Neural cell (in vitro differentiated cells): ENCODE data around the gene ACSL5. TPM values are rescaled to one million over a fixed set of nuclear protein-coding genes. Genes with fewer than 3 reads are reported as not detected.
"Not testable (repeated sequence)": the region's sequence is repeated elsewhere in the genome, so short reads cannot be mapped to it uniquely, and the experiment has no call there.

Source experiments
- H2AFZ ChIP-seq: fragments of 200-600, 300-800 bp; sonication (generic), shearing (Covaris generic); 2 replicates; pipeline ENCODE4 v1.6.0; 2014; ENCODE audit warnings: low read depth, mild to moderate bottlenecking, antibody characterized with exemption, low read length, moderate library complexity
- H3F3A ChIP-seq: fragments of 200-600 bp; shearing (Covaris generic); 2 replicates; pipeline ENCODE4 v1.6.1; 2016; ENCODE audit warnings: mild to moderate bottlenecking, moderate library complexity, mixed read lengths, antibody characterized with exemption, low read length; ENCODE audit not compliant: insufficient read depth, poor library complexity, severe bottlenecking
- H3K27ac ChIP-seq: fragments of 200-600, 300-800 bp; sonication (generic), shearing (Covaris generic); 2 replicates; pipeline ENCODE4 v1.5.1; 2014; ENCODE audit warnings: mild to moderate bottlenecking, low read length, moderate library complexity
- H3K27me3 ChIP-seq: fragments of 300-800, 200-600 bp; sonication (generic), shearing (Covaris generic); 2 replicates; pipeline ENCODE4 v1.6.0; 2014; ENCODE audit warnings: mild to moderate bottlenecking, low read depth, low read length, moderate library complexity; ENCODE audit not compliant: insufficient read depth
- H3K36me3 ChIP-seq: fragments of 300-800, 200-600 bp; sonication (generic), shearing (Covaris generic); 2 replicates; pipeline ENCODE4 v1.5.1; 2014; ENCODE audit warnings: mild to moderate bottlenecking, antibody characterized with exemption, low read length, moderate library complexity; ENCODE audit not compliant: insufficient read depth
- H3K4me2 ChIP-seq: fragments of 300-800, 200-600 bp; sonication (generic), shearing (Covaris generic); 2 replicates; pipeline ENCODE4 v1.6.0; 2014; ENCODE audit warnings: mild to moderate bottlenecking, low read length
- H3K4me3 ChIP-seq: fragments of 300-800, 200-600 bp; sonication (generic), shearing (Covaris generic); 2 replicates; pipeline ENCODE4 v1.5.1; 2014; ENCODE audit warnings: mild to moderate bottlenecking, low read length, moderate library complexity
- H3K79me2 ChIP-seq: fragments of 200-600 bp; shearing (Covaris generic); replicated peaks from 2 replicates; pipeline ENCODE4 v1.6.0; 2014; ENCODE audit warnings: mild to moderate bottlenecking, low read length, moderate library complexity; ENCODE audit not compliant: insufficient read depth
- H3K9ac ChIP-seq: fragments of 300-800, 200-600 bp; sonication (generic), shearing (Covaris generic); 2 replicates; pipeline ENCODE4 v1.6.1; 2016; ENCODE audit warnings: mild to moderate bottlenecking, low read length, mixed read lengths
- H3K9me2 ChIP-seq: fragments of 200-600 bp; shearing (Covaris generic); 2 replicates; pipeline ENCODE4 v1.6.1; 2016; ENCODE audit warnings: mild to moderate bottlenecking, low read length, mixed read lengths; ENCODE audit not compliant: insufficient read depth
- H3K9me3 ChIP-seq: fragments of 200-600, 300-800 bp; sonication (generic), shearing (Covaris generic); 2 replicates; pipeline ENCODE4 v1.6.1; 2016; ENCODE audit warnings: mild to moderate bottlenecking, mixed run types, low read length, moderate library complexity, mixed read lengths
- H4K20me1 ChIP-seq: fragments of 200-600 bp; shearing (Covaris generic); 2 replicates; pipeline ENCODE4 v1.6.1; 2016; ENCODE audit warnings: mild to moderate bottlenecking, mixed run types; ENCODE audit not compliant: insufficient read depth
- CTCF ChIP-seq: fragments of 450-650 bp; IDR thresholded peaks from 2 replicates; pipeline ENCODE4 v1.5.1; 2014; ENCODE audit warnings: antibody characterized with exemption, mild to moderate bottlenecking, moderate library complexity; ENCODE audit not compliant: poor library complexity, severe bottlenecking
- EP300 ChIP-seq: fragments of 450-650 bp; conservative IDR thresholded peaks from 2 replicates; pipeline ENCODE4 v1.6.1; 2014; ENCODE audit warnings: antibody characterized with exemption, mild to moderate bottlenecking, moderate library complexity; ENCODE audit not compliant: poor library complexity, severe bottlenecking
- EZH2 ChIP-seq: fragments of 200-600, 300-800 bp; shearing (Covaris generic), sonication (generic); IDR thresholded peaks from 2 replicates; pipeline ENCODE4 v1.6.1; 2014; ENCODE audit warnings: antibody characterized with exemption, low read length, borderline replicate concordance, mild to moderate bottlenecking; ENCODE audit not compliant: insufficient read depth, poor library complexity, severe bottlenecking
- MXI1 ChIP-seq: fragments of 450-650 bp; conservative IDR thresholded peaks from 2 replicates; pipeline ENCODE4 v1.6.1; 2014; ENCODE audit warnings: antibody characterized with exemption, mild to moderate bottlenecking; ENCODE audit not compliant: poor library complexity, severe bottlenecking
- POLR2AphosphoS5 ChIP-seq: IDR thresholded peaks from 2 replicates; pipeline ENCODE4 v1.6.1; 2012
- RAD21 ChIP-seq: fragments of 450-650 bp; conservative IDR thresholded peaks from 2 replicates; pipeline ENCODE4 v1.6.1; 2014; ENCODE audit warnings: antibody characterized with exemption, mild to moderate bottlenecking, moderate library complexity
- SMC3 ChIP-seq: fragments of 450-650 bp; conservative IDR thresholded peaks from 2 replicates; pipeline ENCODE4 v1.6.1; 2014; ENCODE audit warnings: antibody characterized with exemption, mild to moderate bottlenecking, moderate library complexity; ENCODE audit not compliant: poor library complexity
- TAF1 ChIP-seq: IDR thresholded peaks from 2 replicates; pipeline ENCODE4 v1.6.1; 2012; ENCODE audit warnings: low read depth
- polyA plus RNA-seq: library from polyadenylated mRNA; depleted of rRNA; stranded (reverse); fragments of >200 nt; gene quantifications from 2 replicates; pipeline ENCODE4 v1.2.3, GENCODE V29; 2014
- TF ChIP-seq, protein P1 (sequence below): IDR thresholded peaks from 2 replicates; pipeline ENCODE4 v1.6.1; 2012; ENCODE audit warnings: borderline replicate concordance

The ACSL5 gene
- polyA plus RNA-seq, 1 donor from 2014 or later: not detected

GRCh38 chr10:112369495-112370423 is 4.2 kb upstream of the ACSL5 start:
- no peak overlapping the region for H3K9ac ChIP-seq
- TF ChIP-seq CTCF (no peak), TAF1 (no peak), SMC3 (no peak), POLR2AphosphoS5 (no peak), MXI1 (no peak), EZH2 (no peak), EP300 (no peak), RAD21 (no peak)
- TF ChIP-seq, protein P1, sequence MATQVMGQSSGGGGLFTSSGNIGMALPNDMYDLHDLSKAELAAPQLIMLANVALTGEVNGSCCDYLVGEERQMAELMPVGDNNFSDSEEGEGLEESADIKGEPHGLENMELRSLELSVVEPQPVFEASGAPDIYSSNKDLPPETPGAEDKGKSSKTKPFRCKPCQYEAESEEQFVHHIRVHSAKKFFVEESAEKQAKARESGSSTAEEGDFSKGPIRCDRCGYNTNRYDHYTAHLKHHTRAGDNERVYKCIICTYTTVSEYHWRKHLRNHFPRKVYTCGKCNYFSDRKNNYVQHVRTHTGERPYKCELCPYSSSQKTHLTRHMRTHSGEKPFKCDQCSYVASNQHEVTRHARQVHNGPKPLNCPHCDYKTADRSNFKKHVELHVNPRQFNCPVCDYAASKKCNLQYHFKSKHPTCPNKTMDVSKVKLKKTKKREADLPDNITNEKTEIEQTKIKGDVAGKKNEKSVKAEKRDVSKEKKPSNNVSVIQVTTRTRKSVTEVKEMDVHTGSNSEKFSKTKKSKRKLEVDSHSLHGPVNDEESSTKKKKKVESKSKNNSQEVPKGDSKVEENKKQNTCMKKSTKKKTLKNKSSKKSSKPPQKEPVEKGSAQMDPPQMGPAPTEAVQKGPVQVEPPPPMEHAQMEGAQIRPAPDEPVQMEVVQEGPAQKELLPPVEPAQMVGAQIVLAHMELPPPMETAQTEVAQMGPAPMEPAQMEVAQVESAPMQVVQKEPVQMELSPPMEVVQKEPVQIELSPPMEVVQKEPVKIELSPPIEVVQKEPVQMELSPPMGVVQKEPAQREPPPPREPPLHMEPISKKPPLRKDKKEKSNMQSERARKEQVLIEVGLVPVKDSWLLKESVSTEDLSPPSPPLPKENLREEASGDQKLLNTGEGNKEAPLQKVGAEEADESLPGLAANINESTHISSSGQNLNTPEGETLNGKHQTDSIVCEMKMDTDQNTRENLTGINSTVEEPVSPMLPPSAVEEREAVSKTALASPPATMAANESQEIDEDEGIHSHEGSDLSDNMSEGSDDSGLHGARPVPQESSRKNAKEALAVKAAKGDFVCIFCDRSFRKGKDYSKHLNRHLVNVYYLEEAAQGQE: no peak

GRCh38 chr10:112370424-112370819 is 3.5 kb upstream of the ACSL5 start:
- H3K4me3 ChIP-seq: no peak overlapping the region
- no peaks in the 10 kb centered on the region for H3K9me3 ChIP-seq
- no peaks in the 10 kb centered on the region for H3K9me2 ChIP-seq
- H3K4me2 ChIP-seq: no peak overlapping the region
- no peak for TF ChIP-seq EP300
- TF ChIP-seq, protein P1: no peak
- TF ChIP-seq MXI1: no peak
- TF ChIP-seq POLR2AphosphoS5: no peak
- TF ChIP-seq SMC3: no peak
- no peak for TF ChIP-seq TAF1
- TF ChIP-seq CTCF: no peak
- no peak for TF ChIP-seq RAD21
- no peak for TF ChIP-seq EZH2
- no peaks in the 10 kb centered on the region for H3K79me2 ChIP-seq
- no peak overlapping the region for H3K9ac ChIP-seq
- H3F3A ChIP-seq: no peaks in the 10 kb centered on the region
- no peaks in the 10 kb centered on the region for H3K27me3 ChIP-seq
- no peak overlapping the region for H2AFZ ChIP-seq
- no peaks in the 10 kb centered on the region for H3K36me3 ChIP-seq
- no peak overlapping the region for H3K27ac ChIP-seq
- H4K20me1 ChIP-seq: no peaks in the 10 kb centered on the region

More at GRCh38 chr10:112369495-112370423, 4.2 kb upstream of the ACSL5 start:
- Histone ChIP-seq H3F3A (no peaks in the 10 kb centered on the region), H4K20me1 (no peaks in the 10 kb centered on the region), H3K4me2 (no peak overlapping the region), H3K27me3 (no peaks in the 10 kb centered on the region), H3K9me2 (no peaks in the 10 kb centered on the region), H3K36me3 (no peaks in the 10 kb centered on the region), H2AFZ (no peak overlapping the region), H3K4me3 (no peak overlapping the region), H3K27ac (no peak overlapping the region), H3K9me3 (no peaks in the 10 kb centered on the region), H3K79me2 (no peaks in the 10 kb centered on the region)

- not testable (repeated sequence) for H3K27ac ChIP-seq, H3K27me3 ChIP-seq, H3K9me2 ChIP-seq, H4K20me1 ChIP-seq, H3K9ac ChIP-seq, H3K36me3 ChIP-seq, H2AFZ ChIP-seq, H3K4me2 ChIP-seq, H3K4me3 ChIP-seq, H3K9me3 ChIP-seq, H3K79me2 ChIP-seq, H3F3A ChIP-seq
Measured at GRCh38 chr10:112371326-112371725, 2.6 kb upstream of the ACSL5 start.
